ENCODE data around the gene LTBR.

Gene LTBR

GRCh38 chr12:6368906-6369525 lies 14.9 kb upstream of the LTBR start:
- no peak for DNase-seq

GRCh38 chr12:6369916-6370575 lies 13.9 kb upstream of the LTBR start:
- no peak for DNase-seq

- DNase-seq = no peak
Observed at GRCh38 chr12:6370576-6370935, 13.4 kb upstream of the LTBR start.

GRCh38 chr12:6370994-6371754 lies 12.8 kb upstream of the LTBR start:
- no peak for DNase-seq

- no peak for DNase-seq
Observed at GRCh38 chr12:6372403-6373003, 11.5 kb upstream of the LTBR start.

- no peak for DNase-seq
Observed at GRCh38 chr12:6373022-6373787, 10.8 kb upstream of the LTBR start.

- DNase-seq = no peak
Observed at GRCh38 chr12:6374028-6374785, 9.8 kb upstream of the LTBR start.

- DNase-seq = no peak
Observed at GRCh38 chr12:6374786-6375160, 9.2 kb upstream of the LTBR start.

GRCh38 chr12:6375269-6376078 lies 8.5 kb upstream of the LTBR start, which contains the start of gene SCNN1A:
Gene SCNN1A (minus strand): TSS chr12:6375563. CDS start chr12:6374783, 780 bp downstream.
- no peak for DNase-seq

- no peak for DNase-seq
Observed at GRCh38 chr12:6376079-6376869, 7.7 kb upstream of the LTBR start.

GRCh38 chr12:6376870-6377666 lies 6.9 kb upstream of the LTBR start:
- no peak for DNase-seq

- no peak for DNase-seq
Observed at GRCh38 chr12:6377667-6377994, 6.3 kb upstream of the LTBR start.

- DNase-seq = no peak
Observed at GRCh38 chr12:6378709-6379472, 5.1 kb upstream of the LTBR start.

GRCh38 chr12:6380141-6381121 lies 3.5 kb upstream of the LTBR start:
- DNase-seq = no peak

- DNase-seq = no peak
Observed at GRCh38 chr12:6382371-6382770, 1.6 kb upstream of the LTBR start.

GRCh38 chr12:6382982-6383381 lies 980 bp upstream of the LTBR start:
- DNase-seq = no peak

Data from stimulated activated CD4-positive, alpha-beta T cell treated with anti-CD3 and anti-CD28 coated beads, Interleukin-4, amount 100 ng/mL, for 4 hours (primary cell).